Neural cell (in vitro differentiated cells): ENCODE data around the gene FHIT.

Source experiments
- EP300 ChIP-seq: fragments of 450-650 bp; conservative IDR thresholded peaks from 2 replicates; pipeline ENCODE4 v1.6.1; 2014; ENCODE audit warnings: antibody characterized with exemption, mild to moderate bottlenecking, moderate library complexity; ENCODE audit not compliant: poor library complexity, severe bottlenecking
- EZH2 ChIP-seq: fragments of 200-600, 300-800 bp; shearing (Covaris generic), sonication (generic); IDR thresholded peaks from 2 replicates; pipeline ENCODE4 v1.6.1; 2014; ENCODE audit warnings: antibody characterized with exemption, low read length, borderline replicate concordance, mild to moderate bottlenecking; ENCODE audit not compliant: insufficient read depth, poor library complexity, severe bottlenecking
- MXI1 ChIP-seq: fragments of 450-650 bp; conservative IDR thresholded peaks from 2 replicates; pipeline ENCODE4 v1.6.1; 2014; ENCODE audit warnings: antibody characterized with exemption, mild to moderate bottlenecking; ENCODE audit not compliant: poor library complexity, severe bottlenecking
- POLR2AphosphoS5 ChIP-seq: IDR thresholded peaks from 2 replicates; pipeline ENCODE4 v1.6.1; 2012
- TAF1 ChIP-seq: IDR thresholded peaks from 2 replicates; pipeline ENCODE4 v1.6.1; 2012; ENCODE audit warnings: low read depth
- TF ChIP-seq, protein P1 (sequence below): fragments of 450-650 bp; IDR thresholded peaks from 2 replicates; pipeline ENCODE4 v1.5.1; 2014; ENCODE audit warnings: antibody characterized with exemption, mild to moderate bottlenecking, moderate library complexity; ENCODE audit not compliant: poor library complexity, severe bottlenecking

DNA sequence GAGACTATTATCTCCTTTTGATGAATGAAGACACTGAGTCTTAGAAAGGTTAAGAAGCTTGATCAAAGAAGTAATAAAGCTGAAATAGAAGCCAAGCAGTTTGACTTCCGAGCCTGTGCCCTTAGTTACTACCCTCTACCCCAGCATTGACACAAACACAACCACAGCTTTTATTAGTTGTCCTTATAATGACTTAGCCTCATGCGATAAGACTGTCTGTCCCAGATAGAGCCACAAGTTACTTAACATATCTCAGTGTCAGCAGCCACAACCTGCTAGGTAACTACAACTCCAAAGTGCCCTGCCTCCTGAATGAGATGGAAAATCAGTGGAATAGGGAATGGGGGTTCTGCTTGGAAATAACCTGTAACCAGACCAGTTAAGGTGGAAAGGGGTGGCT lies 1419.9 kb downstream of the FHIT start:
- no peak for TF ChIP-seq POLR2AphosphoS5
- TF ChIP-seq, protein P1, sequence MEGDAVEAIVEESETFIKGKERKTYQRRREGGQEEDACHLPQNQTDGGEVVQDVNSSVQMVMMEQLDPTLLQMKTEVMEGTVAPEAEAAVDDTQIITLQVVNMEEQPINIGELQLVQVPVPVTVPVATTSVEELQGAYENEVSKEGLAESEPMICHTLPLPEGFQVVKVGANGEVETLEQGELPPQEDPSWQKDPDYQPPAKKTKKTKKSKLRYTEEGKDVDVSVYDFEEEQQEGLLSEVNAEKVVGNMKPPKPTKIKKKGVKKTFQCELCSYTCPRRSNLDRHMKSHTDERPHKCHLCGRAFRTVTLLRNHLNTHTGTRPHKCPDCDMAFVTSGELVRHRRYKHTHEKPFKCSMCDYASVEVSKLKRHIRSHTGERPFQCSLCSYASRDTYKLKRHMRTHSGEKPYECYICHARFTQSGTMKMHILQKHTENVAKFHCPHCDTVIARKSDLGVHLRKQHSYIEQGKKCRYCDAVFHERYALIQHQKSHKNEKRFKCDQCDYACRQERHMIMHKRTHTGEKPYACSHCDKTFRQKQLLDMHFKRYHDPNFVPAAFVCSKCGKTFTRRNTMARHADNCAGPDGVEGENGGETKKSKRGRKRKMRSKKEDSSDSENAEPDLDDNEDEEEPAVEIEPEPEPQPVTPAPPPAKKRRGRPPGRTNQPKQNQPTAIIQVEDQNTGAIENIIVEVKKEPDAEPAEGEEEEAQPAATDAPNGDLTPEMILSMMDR = no peak
- TF ChIP-seq MXI1 = no peak
- no peak for TF ChIP-seq EP300
- TF ChIP-seq EZH2 = no peak
- TF ChIP-seq TAF1 = no peak
